Measurements from ENCODE around the gene STIM2. TPM values are rescaled to one million over a fixed set of nuclear protein-coding genes. Genes with fewer than 3 reads are reported as not detected.

Gene STIM2
- total and polyA plus RNA-seq, 2 of the 4 experiments (the other 2 are of a cell fraction): 16.1 to 27.6 TPM

GRCh38 chr4:26873391-26874026 lies 12.9 kb downstream of the STIM2 start:
- no peak overlapping the region for H3K9ac ChIP-seq (ENCODE audit: low read depth, low read length)
- POLR2A ChIA-PET (ENCODE audit: unreplicated experiment): no interaction called here
- H2AK9ac ChIP-seq (replicated peaks; ENCODE audit: low read depth, low read length, poor library complexity): no peak overlapping the region
- H3K4me1 ChIP-seq (ENCODE audit: control insufficient read depth, insufficient read depth, low read length): no peaks in the 10 kb centered on the region; the same call in 1 of the 2 replicates
- H3K27me3 ChIP-seq (ENCODE audit: control insufficient read depth, insufficient read depth, low read length): no peaks in the 10 kb centered on the region
- no peak overlapping the region for H3K4me3 ChIP-seq (ENCODE audit: insufficient read depth, low read depth, low read length)
- no peak overlapping the region for H3K18ac ChIP-seq (ENCODE audit: low read depth, low read length)
- no peaks in the 10 kb centered on the region for H3K9me3 ChIP-seq (ENCODE audit: control insufficient read depth, insufficient read depth, low read length)
- TF ChIP-seq NFE2L2 (IDR thresholded peaks at IDR 0.05; ENCODE audit: low read depth, low read length) (no peak), CEBPB (IDR thresholded peaks at IDR 0.05; ENCODE audit: low read depth, low read length) (no peak), MXI1 (IDR thresholded peaks at IDR 0.05; ENCODE audit: borderline replicate concordance, low read depth, low read length) (no peak), RCOR1 (IDR thresholded peaks at IDR 0.05; ENCODE audit: insufficient replicate concordance, low read length) (no peak), USF2 (IDR thresholded peaks at IDR 0.05; ENCODE audit: low read depth, low read length) (no peak), FOS (IDR thresholded peaks at IDR 0.05; ENCODE audit: low read depth, low read length) (no peak), SMC3 (IDR thresholded peaks at IDR 0.05; ENCODE audit: low read depth, low read length) (no peak), BHLHE40 (IDR thresholded peaks at IDR 0.05; ENCODE audit: low read depth, low read length) (no peak), RAD21 (IDR thresholded peaks at IDR 0.05; ENCODE audit: low read length) (no peak), CTCF (conservative IDR thresholded peaks at IDR 0.05; ENCODE audit: low read depth, low read length) (no peak)
- H3K9me1 ChIP-seq (ENCODE audit: insufficient read depth, low read length): no peaks in the 10 kb centered on the region
- no peak overlapping the region for H2BK20ac ChIP-seq (ENCODE audit: low read depth, low read length)
- H3K36me3 ChIP-seq (ENCODE audit: control insufficient read depth, insufficient read depth, low read length): no peaks in the 10 kb centered on the region
- H2BK15ac ChIP-seq (ENCODE audit: low read depth, low read length): no peak overlapping the region
- no peak overlapping the region for H3K4me2 ChIP-seq (ENCODE audit: low read depth, low read length)
- no peak overlapping the region for H4K91ac ChIP-seq (ENCODE audit: insufficient read depth, low read depth, low read length)
- H4K20me1 ChIP-seq (ENCODE audit: insufficient read depth, low read length): peaks cover 4% of the 10 kb centered on the region
- no TSS peak for BruUV-seq (replicated peaks)
- H3K23ac ChIP-seq (ENCODE audit: low read depth, low read length): no peak overlapping the region
- H3K14ac ChIP-seq (replicated peaks; ENCODE audit: low read depth, low read length): no peak overlapping the region
- H2AFZ ChIP-seq (replicated peaks; ENCODE audit: low read length, poor library complexity): no peak overlapping the region
- no peak overlapping the region for H3K4ac ChIP-seq (ENCODE audit: low read depth, low read length)
- H4K5ac ChIP-seq (ENCODE audit: low read depth, low read length): no peak overlapping the region
- no peak overlapping the region for H3K56ac ChIP-seq (ENCODE audit: extremely low read depth, insufficient read depth, low read length)
- DNase-seq (no peak), ATAC-seq (ENCODE audit: low read depth) (no peak)
- CTCF ChIA-PET: no interaction called here
- no peak overlapping the region for H3K27ac ChIP-seq (ENCODE audit: insufficient read depth, low read length)
- in situ Hi-C loops (cut with MboI; ENCODE audit: low sequenced_read_pairs): loop anchor here (5.0 to 25.0 kb wide), 2 partner anchors 134 to 536 kb away; no protein-coding TSS in a partner anchor
- dilution Hi-C loops (cut with HindIII; ENCODE audit: low sequenced_read_pairs, unreplicated experiment): no loop called here
- no peak overlapping the region for H4K8ac ChIP-seq (ENCODE audit: low read depth in 2 of 2, low read length in 2 of 2)
- H2BK120ac ChIP-seq (ENCODE audit: low read depth, low read length): no peak overlapping the region
- no peak overlapping the region for H2BK5ac ChIP-seq (ENCODE audit: low read depth, low read length, poor library complexity, severe bottlenecking)
- peaks cover 19 to 27% of the 10 kb centered on the region in 2 experiments for H3K79me1 ChIP-seq (ENCODE audit: low read depth in 1 of 2, low read length in 2 of 2)
- H2AK5ac ChIP-seq (ENCODE audit: low read depth, low read length): no peak overlapping the region
- 96% methylated on average over 7 of the region's 10 CpGs; no CpG with 5 or more reads in 1 of the 2 experiments for WGBS, 2 experiments (ENCODE audit: extremely low coverage in 2 of 2, insufficient read length in 1 of 2)
- intact Hi-C loops (cut with micrococcal nuclease): no loop called here
